ENCODE data around the gene ACBD6.

The ACBD6 gene

GRCh38 chr1:180370188-180370587 lies 132.2 kb downstream of the ACBD6 start:
- no peak for DNase-seq (ENCODE audit: low spot score)

- DNase-seq (ENCODE audit: low spot score) = no peak
Measured at GRCh38 chr1:180369061-180369460, 133.3 kb downstream of the ACBD6 start.

- no peak for DNase-seq (ENCODE audit: low spot score)
Measured at GRCh38 chr1:180366371-180367068, 135.9 kb downstream of the ACBD6 start.

- DNase-seq (ENCODE audit: low spot score) = no peak
Measured at GRCh38 chr1:180365039-180365438, 137.3 kb downstream of the ACBD6 start.

GRCh38 chr1:180363246-180363995 lies 139.0 kb downstream of the ACBD6 start:
- DNase-seq (ENCODE audit: low spot score) = no peak

- DNase-seq (ENCODE audit: low spot score) = no peak
Measured at GRCh38 chr1:180360333-180361075, 141.9 kb downstream of the ACBD6 start.

GRCh38 chr1:180358649-180359048 lies 143.7 kb downstream of the ACBD6 start:
- no peak for DNase-seq (ENCODE audit: low spot score)

GRCh38 chr1:180353945-180354344 lies 148.4 kb downstream of the ACBD6 start:
- DNase-seq (ENCODE audit: low spot score) = no peak

- no peak for DNase-seq (ENCODE audit: low spot score)
Measured at GRCh38 chr1:180352588-180352987, 149.8 kb downstream of the ACBD6 start.

GRCh38 chr1:180352021-180352420 lies 150.4 kb downstream of the ACBD6 start:
- no peak for DNase-seq (ENCODE audit: low spot score)

GRCh38 chr1:180345148-180345547 lies 157.2 kb downstream of the ACBD6 start:
- DNase-seq (ENCODE audit: low spot score) = no peak

GRCh38 chr1:180343921-180344769 lies 158.2 kb downstream of the ACBD6 start:
- no peak for DNase-seq (ENCODE audit: low spot score)

- DNase-seq (ENCODE audit: low spot score) = no peak
Measured at GRCh38 chr1:180327089-180327488, 175.3 kb downstream of the ACBD6 start.

- DNase-seq (ENCODE audit: low spot score) = no peak
Measured at GRCh38 chr1:180312926-180313325, 189.5 kb downstream of the ACBD6 start.

GRCh38 chr1:180311011-180311730 lies 191.2 kb downstream of the ACBD6 start:
- DNase-seq (ENCODE audit: low spot score) = no peak

- no peak for DNase-seq (ENCODE audit: low spot score)
Measured at GRCh38 chr1:180310095-180310494, 192.3 kb downstream of the ACBD6 start.

GRCh38 chr1:180309338-180309737 lies 193.0 kb downstream of the ACBD6 start:
- no peak for DNase-seq (ENCODE audit: low spot score)

GRCh38 chr1:180301135-180301742 lies 201.1 kb downstream of the ACBD6 start:
- DNase-seq (ENCODE audit: low spot score) = no peak

- no peak for DNase-seq (ENCODE audit: low spot score)
Measured at GRCh38 chr1:180299479-180300221, 202.7 kb downstream of the ACBD6 start.

GRCh38 chr1:180295999-180296398 lies 206.4 kb downstream of the ACBD6 start:
- no peak for DNase-seq (ENCODE audit: low spot score)

Data from CD4-positive, alpha-beta T cell treated with Interleukin-15 for 4 hours (primary cell).